ENCODE results near the gene KDR. TPM values are rescaled to one million over a fixed set of nuclear protein-coding genes. Genes with fewer than 3 reads are reported as not detected.

Gene KDR
- total RNA-seq = under 0.01 and 0.44 TPM in 2 replicates

DNA sequence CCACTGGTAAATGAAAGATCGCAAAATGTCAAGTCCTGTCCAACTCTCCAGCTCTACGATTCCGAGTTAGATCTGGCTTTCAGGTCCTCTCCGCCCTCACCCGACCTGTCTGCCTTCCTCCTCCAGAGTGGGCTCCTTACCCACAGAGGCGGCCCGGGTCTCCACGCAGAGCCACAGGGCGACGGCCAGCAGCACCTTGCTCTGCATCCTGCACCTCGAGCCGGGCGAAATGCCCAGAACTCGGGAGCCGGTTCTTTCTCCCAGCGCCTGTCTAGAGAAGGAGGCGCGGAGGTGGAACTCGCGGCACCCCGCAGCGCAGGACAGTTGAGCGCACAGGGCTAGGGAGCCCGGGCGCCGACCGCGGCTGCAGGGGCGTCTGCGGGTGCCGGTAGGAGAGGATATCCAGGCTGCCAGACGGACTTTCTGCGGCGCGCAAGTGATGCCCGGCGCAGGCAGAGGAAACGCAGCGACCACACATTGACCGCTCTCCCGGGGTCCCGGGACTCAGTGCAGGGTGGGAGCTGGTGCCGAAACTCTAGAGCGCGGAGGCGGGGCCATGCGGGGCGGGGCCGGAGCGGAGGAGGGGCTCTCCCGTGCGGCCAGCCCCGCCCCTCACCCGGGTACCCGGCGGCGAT is at the start of gene KDR:
Gene KDR, minus strand, starts transcription at position 509 of the 635 bp plus-strand sequence. Its CDS starts 302 bp downstream, at position 207.

Other genes with a start within 250 kb of the KDR start
- gene SRD5A3, start 220.6 kb upstream of the KDR start, total RNA-seq = 12.8 and 17.4 TPM in 2 replicates

All from smooth muscle cell of trachea (primary cell).